Stimulated activated CD8-positive, alpha-beta memory T cell treated with anti-CD3 and anti-CD28 coated beads, Interleukin-7, amount 100 ng/mL, for 4 hours (primary cell): Measurements from ENCODE around the gene TRABD.

Experiments used
- DNase-seq, 2 donors: peaks; one replicate each; pipeline ENCODE4 v3.0.0-alpha.2; 2020; ENCODE audit warnings: low read depth in 2 of 2

Gene TRABD

GRCh38 chr22:50217543-50218152, 31.9 kb downstream of the TRABD start:
- DNase-seq = no peak

GRCh38 chr22:50218153-50218995, 32.7 kb downstream of the TRABD start:
- DNase-seq = no peak

GRCh38 chr22:50218996-50219727, 33.4 kb downstream of the TRABD start:
- DNase-seq = no peak

- DNase-seq = no peak
These were observed 34.3 kb downstream of the TRABD start for GRCh38 chr22:50219800-50220602.

- no peak for DNase-seq
These were observed 35.1 kb downstream of the TRABD start for GRCh38 chr22:50220603-50221409.

GRCh38 chr22:50221410-50222300, 35.9 kb downstream of the TRABD start:
- DNase-seq = no peak

- no peak for DNase-seq
These were observed 36.8 kb downstream of the TRABD start for GRCh38 chr22:50222508-50222907.

GRCh38 chr22:50224071-50224470, 38.4 kb downstream of the TRABD start:
- DNase-seq = no peak

- DNase-seq = no peak
These were observed 39.7 kb downstream of the TRABD start for GRCh38 chr22:50225200-50225969.

GRCh38 chr22:50226063-50226874, 40.6 kb downstream of the TRABD start:
- DNase-seq = no peak

- DNase-seq = no peak
These were observed 41.1 kb downstream of the TRABD start for GRCh38 chr22:50226875-50227165.

GRCh38 chr22:50227579-50228215, 42.0 kb downstream of the TRABD start:
- no peak for DNase-seq

GRCh38 chr22:50228366-50228765, 42.7 kb downstream of the TRABD start:
- no peak for DNase-seq

GRCh38 chr22:50229370-50229769, 43.7 kb downstream of the TRABD start:
- no peak for DNase-seq

GRCh38 chr22:50232481-50233151, 46.9 kb downstream of the TRABD start:
- no peak for DNase-seq

- DNase-seq = no peak
These were observed 47.5 kb downstream of the TRABD start for GRCh38 chr22:50233223-50233622.

- DNase-seq = no peak
These were observed 51.2 kb downstream of the TRABD start for GRCh38 chr22:50236731-50237409.
